Neural cell (in vitro differentiated cells): Measurements from ENCODE around the gene ARID1B. TPM values are rescaled to one million over a fixed set of nuclear protein-coding genes. Genes with fewer than 3 reads are reported as not detected.

Experiments used
- H2AFZ ChIP-seq: fragments of 200-600, 300-800 bp; sonication (generic), shearing (Covaris generic); 2 replicates; pipeline ENCODE4 v1.6.0; 2014; ENCODE audit warnings: low read depth, mild to moderate bottlenecking, antibody characterized with exemption, low read length, moderate library complexity
- H3F3A ChIP-seq: fragments of 200-600 bp; shearing (Covaris generic); 2 replicates; pipeline ENCODE4 v1.6.1; 2016; ENCODE audit warnings: mild to moderate bottlenecking, moderate library complexity, mixed read lengths, antibody characterized with exemption, low read length; ENCODE audit not compliant: insufficient read depth, poor library complexity, severe bottlenecking
- H3K27ac ChIP-seq: fragments of 200-600, 300-800 bp; sonication (generic), shearing (Covaris generic); 2 replicates; pipeline ENCODE4 v1.5.1; 2014; ENCODE audit warnings: mild to moderate bottlenecking, low read length, moderate library complexity
- H3K27me3 ChIP-seq: fragments of 300-800, 200-600 bp; sonication (generic), shearing (Covaris generic); 2 replicates; pipeline ENCODE4 v1.6.0; 2014; ENCODE audit warnings: mild to moderate bottlenecking, low read depth, low read length, moderate library complexity; ENCODE audit not compliant: insufficient read depth
- H3K36me3 ChIP-seq: fragments of 300-800, 200-600 bp; sonication (generic), shearing (Covaris generic); 2 replicates; pipeline ENCODE4 v1.5.1; 2014; ENCODE audit warnings: mild to moderate bottlenecking, antibody characterized with exemption, low read length, moderate library complexity; ENCODE audit not compliant: insufficient read depth
- H3K4me2 ChIP-seq: fragments of 300-800, 200-600 bp; sonication (generic), shearing (Covaris generic); 2 replicates; pipeline ENCODE4 v1.6.0; 2014; ENCODE audit warnings: mild to moderate bottlenecking, low read length
- H3K4me3 ChIP-seq: fragments of 300-800, 200-600 bp; sonication (generic), shearing (Covaris generic); 2 replicates; pipeline ENCODE4 v1.5.1; 2014; ENCODE audit warnings: mild to moderate bottlenecking, low read length, moderate library complexity
- H3K79me2 ChIP-seq: fragments of 200-600 bp; shearing (Covaris generic); replicated peaks from 2 replicates; pipeline ENCODE4 v1.6.0; 2014; ENCODE audit warnings: mild to moderate bottlenecking, low read length, moderate library complexity; ENCODE audit not compliant: insufficient read depth
- H3K9ac ChIP-seq: fragments of 300-800, 200-600 bp; sonication (generic), shearing (Covaris generic); 2 replicates; pipeline ENCODE4 v1.6.1; 2016; ENCODE audit warnings: mild to moderate bottlenecking, low read length, mixed read lengths
- H3K9me2 ChIP-seq: fragments of 200-600 bp; shearing (Covaris generic); 2 replicates; pipeline ENCODE4 v1.6.1; 2016; ENCODE audit warnings: mild to moderate bottlenecking, low read length, mixed read lengths; ENCODE audit not compliant: insufficient read depth
- H3K9me3 ChIP-seq: fragments of 200-600, 300-800 bp; sonication (generic), shearing (Covaris generic); 2 replicates; pipeline ENCODE4 v1.6.1; 2016; ENCODE audit warnings: mild to moderate bottlenecking, mixed run types, low read length, moderate library complexity, mixed read lengths
- H4K20me1 ChIP-seq: fragments of 200-600 bp; shearing (Covaris generic); 2 replicates; pipeline ENCODE4 v1.6.1; 2016; ENCODE audit warnings: mild to moderate bottlenecking, mixed run types; ENCODE audit not compliant: insufficient read depth
- CTCF ChIP-seq: fragments of 450-650 bp; IDR thresholded peaks from 2 replicates; pipeline ENCODE4 v1.5.1; 2014; ENCODE audit warnings: antibody characterized with exemption, mild to moderate bottlenecking, moderate library complexity; ENCODE audit not compliant: poor library complexity, severe bottlenecking
- EP300 ChIP-seq: fragments of 450-650 bp; conservative IDR thresholded peaks from 2 replicates; pipeline ENCODE4 v1.6.1; 2014; ENCODE audit warnings: antibody characterized with exemption, mild to moderate bottlenecking, moderate library complexity; ENCODE audit not compliant: poor library complexity, severe bottlenecking
- EZH2 ChIP-seq: fragments of 200-600, 300-800 bp; shearing (Covaris generic), sonication (generic); IDR thresholded peaks from 2 replicates; pipeline ENCODE4 v1.6.1; 2014; ENCODE audit warnings: antibody characterized with exemption, low read length, borderline replicate concordance, mild to moderate bottlenecking; ENCODE audit not compliant: insufficient read depth, poor library complexity, severe bottlenecking
- MXI1 ChIP-seq: fragments of 450-650 bp; conservative IDR thresholded peaks from 2 replicates; pipeline ENCODE4 v1.6.1; 2014; ENCODE audit warnings: antibody characterized with exemption, mild to moderate bottlenecking; ENCODE audit not compliant: poor library complexity, severe bottlenecking
- POLR2AphosphoS5 ChIP-seq: IDR thresholded peaks from 2 replicates; pipeline ENCODE4 v1.6.1; 2012
- RAD21 ChIP-seq: fragments of 450-650 bp; conservative IDR thresholded peaks from 2 replicates; pipeline ENCODE4 v1.6.1; 2014; ENCODE audit warnings: antibody characterized with exemption, mild to moderate bottlenecking, moderate library complexity
- REST ChIP-seq: IDR thresholded peaks from 2 replicates; pipeline ENCODE4 v1.6.1; 2012; ENCODE audit warnings: borderline replicate concordance
- SMC3 ChIP-seq: fragments of 450-650 bp; conservative IDR thresholded peaks from 2 replicates; pipeline ENCODE4 v1.6.1; 2014; ENCODE audit warnings: antibody characterized with exemption, mild to moderate bottlenecking, moderate library complexity; ENCODE audit not compliant: poor library complexity
- TAF1 ChIP-seq: IDR thresholded peaks from 2 replicates; pipeline ENCODE4 v1.6.1; 2012; ENCODE audit warnings: low read depth
- polyA plus RNA-seq: library from polyadenylated mRNA; depleted of rRNA; stranded (reverse); fragments of >200 nt; gene quantifications from 2 replicates; pipeline ENCODE4 v1.2.3, GENCODE V29; 2014

The ARID1B gene
- polyA plus RNA-seq, 1 donor from 2014 or later: 35.0 TPM

GRCh38 chr6:156998794-156999330 lies 221.7 kb downstream of the ARID1B start:
- Histone ChIP-seq H3K9me3 (no peaks in the 10 kb centered on the region), H3K9me2 (no peaks in the 10 kb centered on the region), H3K4me2 (no peak overlapping the region), H2AFZ (no peak overlapping the region), H4K20me1 (no peaks in the 10 kb centered on the region), H3K4me3 (no peak overlapping the region), H3K27ac (no peak overlapping the region), H3F3A (no peaks in the 10 kb centered on the region), H3K27me3 (no peaks in the 10 kb centered on the region), H3K79me2 (peaks cover 41% of the 10 kb centered on the region), H3K36me3 (no peaks in the 10 kb centered on the region), H3K9ac (no peak overlapping the region)
- TF ChIP-seq CTCF (no peak), TAF1 (no peak), EP300 (no peak), SMC3 (no peak), REST (no peak), RAD21 (no peak), EZH2 (no peak), POLR2AphosphoS5 (no peak), MXI1 (no peak)

GRCh38 chr6:156999762-157000161 lies 222.6 kb downstream of the ARID1B start:
- peaks cover 41% of the 10 kb centered on the region for H3K79me2 ChIP-seq
- no peak overlapping the region for H3K9ac ChIP-seq
- no peak overlapping the region for H2AFZ ChIP-seq
- no peak overlapping the region for H3K4me2 ChIP-seq
- no peak for TF ChIP-seq POLR2AphosphoS5
- TF ChIP-seq MXI1: no peak
- TF ChIP-seq CTCF: no peak
- TF ChIP-seq TAF1: no peak
- TF ChIP-seq RAD21: no peak
- no peak for TF ChIP-seq EP300
- TF ChIP-seq EZH2: no peak
- TF ChIP-seq SMC3: no peak
- no peak for TF ChIP-seq REST
- no peaks in the 10 kb centered on the region for H3K36me3 ChIP-seq
- H3K4me3 ChIP-seq: no peak overlapping the region
- no peaks in the 10 kb centered on the region for H3K9me2 ChIP-seq
- no peaks in the 10 kb centered on the region for H4K20me1 ChIP-seq
- no peaks in the 10 kb centered on the region for H3K9me3 ChIP-seq
- no peaks in the 10 kb centered on the region for H3K27me3 ChIP-seq
- no peaks in the 10 kb centered on the region for H3F3A ChIP-seq
- no peak overlapping the region for H3K27ac ChIP-seq
